Epithelial cell of prostate (primary cell): ENCODE results near the gene PGAP1.
A peak's percentile ranks its signal among the peaks of the same experiment; 100 is the strongest.

Source experiments
- DNase-seq: peaks from one replicate; pipeline ENCODE4 v3.0.0-alpha.2; 2011; ENCODE audit warnings: low read depth, low spot score
- H3K27ac ChIP-seq: fragments of 450-650 bp; 2 replicates; pipeline ENCODE4 v1.5.1; 2017; ENCODE audit warnings: mild to moderate bottlenecking

Gene PGAP1, protein sequence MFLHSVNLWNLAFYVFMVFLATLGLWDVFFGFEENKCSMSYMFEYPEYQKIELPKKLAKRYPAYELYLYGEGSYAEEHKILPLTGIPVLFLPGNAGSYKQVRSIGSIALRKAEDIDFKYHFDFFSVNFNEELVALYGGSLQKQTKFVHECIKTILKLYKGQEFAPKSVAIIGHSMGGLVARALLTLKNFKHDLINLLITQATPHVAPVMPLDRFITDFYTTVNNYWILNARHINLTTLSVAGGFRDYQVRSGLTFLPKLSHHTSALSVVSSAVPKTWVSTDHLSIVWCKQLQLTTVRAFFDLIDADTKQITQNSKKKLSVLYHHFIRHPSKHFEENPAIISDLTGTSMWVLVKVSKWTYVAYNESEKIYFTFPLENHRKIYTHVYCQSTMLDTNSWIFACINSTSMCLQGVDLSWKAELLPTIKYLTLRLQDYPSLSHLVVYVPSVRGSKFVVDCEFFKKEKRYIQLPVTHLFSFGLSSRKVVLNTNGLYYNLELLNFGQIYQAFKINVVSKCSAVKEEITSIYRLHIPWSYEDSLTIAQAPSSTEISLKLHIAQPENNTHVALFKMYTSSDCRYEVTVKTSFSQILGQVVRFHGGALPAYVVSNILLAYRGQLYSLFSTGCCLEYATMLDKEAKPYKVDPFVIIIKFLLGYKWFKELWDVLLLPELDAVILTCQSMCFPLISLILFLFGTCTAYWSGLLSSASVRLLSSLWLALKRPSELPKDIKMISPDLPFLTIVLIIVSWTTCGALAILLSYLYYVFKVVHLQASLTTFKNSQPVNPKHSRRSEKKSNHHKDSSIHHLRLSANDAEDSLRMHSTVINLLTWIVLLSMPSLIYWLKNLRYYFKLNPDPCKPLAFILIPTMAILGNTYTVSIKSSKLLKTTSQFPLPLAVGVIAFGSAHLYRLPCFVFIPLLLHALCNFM

DNA sequence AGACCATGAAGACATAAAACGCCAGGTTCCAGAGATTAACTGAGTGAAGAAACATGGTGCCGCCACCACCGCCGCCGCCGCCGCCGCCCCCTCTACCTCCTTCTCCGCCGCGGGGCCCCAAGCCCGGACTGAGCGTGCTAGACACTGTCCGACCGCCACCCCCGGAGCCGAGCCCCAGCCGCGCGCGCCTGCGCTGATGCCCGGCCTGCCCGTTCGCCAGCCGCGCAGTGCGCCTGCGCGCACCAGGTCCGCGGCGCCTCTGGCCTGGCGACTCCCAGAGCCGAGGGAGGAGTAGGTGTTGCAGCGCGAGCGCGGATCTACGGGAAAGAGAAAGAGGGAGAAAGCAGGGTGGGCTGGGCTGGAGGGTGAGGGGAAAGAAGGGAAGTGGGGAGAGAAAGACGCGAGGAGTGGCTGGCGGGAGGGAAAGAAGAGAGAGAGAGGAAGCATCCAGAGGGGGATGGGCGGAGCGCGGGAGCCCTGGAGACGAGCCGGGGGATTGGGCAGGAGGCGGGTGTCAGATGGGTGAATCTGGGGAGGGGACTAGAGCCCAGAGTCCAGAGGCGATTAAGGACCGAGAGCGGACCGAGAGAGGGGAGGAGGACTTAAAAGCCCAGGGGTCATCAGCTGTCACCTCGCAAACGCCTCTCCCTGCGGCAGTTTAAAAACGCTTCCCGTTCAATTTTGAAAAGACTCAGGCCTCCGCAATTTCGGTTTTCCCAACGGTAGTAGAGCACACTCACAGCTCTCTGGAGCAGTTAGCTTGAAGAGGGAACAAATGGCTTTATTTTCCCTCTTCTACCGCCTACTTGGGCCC lies at the start of gene PGAP1:
Gene PGAP1 (minus strand): TSS at position 146 of the 814 bp plus-strand sequence. CDS start 91 bp downstream, at position 55.
- peak within 1 kb of the TSS; percentile 79 for H3K27ac ChIP-seq
- peak; percentile 43 for DNase-seq

DNA sequence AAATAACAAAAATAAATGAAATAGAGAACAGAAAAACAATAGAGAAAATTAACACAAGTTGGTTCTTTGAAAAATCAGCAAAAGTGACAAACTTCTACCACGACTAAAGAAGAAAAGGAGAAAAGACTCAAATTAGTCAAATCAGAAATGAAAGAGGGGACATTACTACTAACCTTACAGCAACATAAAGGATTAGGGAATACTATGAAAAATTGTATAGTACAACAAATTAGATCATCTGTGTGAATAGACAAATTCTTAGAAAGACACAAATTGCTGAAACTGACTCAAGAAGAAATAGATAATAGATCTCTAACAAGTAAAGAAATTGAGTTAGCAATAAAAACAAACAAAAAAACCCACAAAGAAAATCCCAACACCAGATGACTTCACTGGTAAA lies 48.5 kb upstream of the PGAP1 start:
- DNase-seq, result no peak

DNA sequence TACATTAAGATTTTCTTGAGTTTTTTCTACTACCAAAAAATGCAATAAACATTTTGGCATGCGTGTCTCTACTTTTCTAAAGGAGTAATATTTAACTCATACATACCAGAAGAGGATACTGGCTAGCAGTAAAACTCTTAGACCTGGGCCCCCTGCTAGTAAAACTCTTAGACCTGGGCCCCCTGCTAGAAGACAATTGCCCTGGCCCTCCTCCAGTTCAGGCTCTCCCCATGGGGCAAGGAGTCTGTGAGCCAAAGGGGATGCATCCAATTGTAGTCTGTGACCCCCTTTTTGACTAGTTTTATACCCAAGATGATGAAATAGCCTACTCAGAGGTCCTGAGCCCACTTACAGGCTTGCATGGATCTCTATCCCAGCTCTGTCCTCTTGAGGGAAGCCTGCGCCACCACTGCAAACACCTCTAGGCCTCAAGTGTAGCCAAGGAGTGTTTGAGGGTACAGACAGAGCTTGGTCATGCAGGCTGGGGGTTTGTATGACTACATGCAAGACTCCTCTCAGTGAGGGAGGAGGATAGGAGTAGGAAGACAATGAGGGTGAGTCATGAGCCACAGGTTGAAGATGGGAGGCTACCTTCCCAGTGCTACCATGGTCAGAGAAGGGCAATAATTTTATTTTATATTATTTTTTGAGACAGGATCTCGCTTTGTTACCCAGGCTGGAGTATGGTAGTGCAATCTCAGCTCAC lies 45.2 kb upstream of the PGAP1 start:
- no peak overlapping the region for H3K27ac ChIP-seq
- DNase-seq, result no peak

More for the DNA sequence above, 48.5 kb upstream of the PGAP1 start:
- H3K27ac ChIP-seq, result no peak overlapping the region

DNA sequence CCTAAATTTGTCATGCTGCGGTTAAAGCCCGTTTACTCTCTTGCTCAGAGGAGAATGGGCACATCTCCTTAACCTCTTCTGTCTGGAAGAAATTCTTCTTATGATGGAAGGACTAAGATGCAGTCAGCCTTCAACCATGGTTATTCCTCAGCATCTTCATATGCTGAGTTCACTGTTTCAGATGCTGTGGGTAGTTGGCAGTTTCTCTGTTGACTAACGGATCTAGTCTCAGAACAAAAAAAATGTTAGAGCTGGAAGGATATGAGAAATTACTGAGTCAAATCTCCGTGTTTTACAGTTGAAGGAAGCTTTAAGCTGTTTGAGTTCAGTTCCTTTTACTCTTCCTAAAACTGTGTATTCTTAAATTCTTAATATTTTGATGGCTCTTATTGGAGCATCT lies 43.6 kb upstream of the PGAP1 start:
- H3K27ac ChIP-seq, result no peak overlapping the region
- DNase-seq, result no peak

DNA sequence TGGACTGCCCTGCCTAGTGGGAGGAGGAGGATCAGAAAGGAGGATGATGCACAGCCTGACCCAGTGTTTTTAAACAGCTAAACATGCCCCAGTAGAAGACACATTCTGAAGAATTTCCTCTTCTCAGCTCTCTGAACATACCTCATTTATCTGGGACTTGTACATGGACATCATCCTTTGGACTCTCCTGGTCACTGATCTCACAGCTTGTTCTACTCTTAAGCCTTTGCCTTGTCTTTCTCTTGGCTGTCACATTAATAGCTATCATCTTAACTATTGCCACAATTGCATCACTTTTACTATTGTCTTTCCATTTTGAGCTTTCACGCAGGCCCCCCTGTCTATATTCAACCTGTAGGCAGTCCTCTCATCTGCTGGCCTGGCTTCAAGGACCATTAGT lies 42.0 kb upstream of the PGAP1 start:
- H3K27ac ChIP-seq, result no peak overlapping the region
- no peak for DNase-seq

DNA sequence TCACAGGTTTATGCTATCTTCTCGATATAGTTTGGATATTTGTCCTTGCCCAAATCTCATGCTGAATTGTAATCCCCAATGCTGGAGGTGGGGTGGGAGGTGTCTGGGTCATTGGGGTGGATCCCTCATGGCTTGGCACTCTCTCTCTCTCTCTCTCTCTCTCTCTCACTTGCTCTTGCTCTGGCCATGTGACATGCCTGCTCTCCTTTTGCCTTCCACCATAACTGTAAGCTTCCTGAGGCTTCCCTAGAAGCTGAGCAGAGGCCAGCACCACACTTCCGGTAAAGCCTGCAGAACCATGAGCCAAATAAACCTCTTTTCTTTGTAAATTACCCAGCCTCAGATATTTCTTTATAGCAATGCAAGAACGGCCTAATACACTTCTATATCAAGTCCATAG lies 41.3 kb upstream of the PGAP1 start:
- H3K27ac ChIP-seq, result no peak overlapping the region
- DNase-seq, result no peak

DNA sequence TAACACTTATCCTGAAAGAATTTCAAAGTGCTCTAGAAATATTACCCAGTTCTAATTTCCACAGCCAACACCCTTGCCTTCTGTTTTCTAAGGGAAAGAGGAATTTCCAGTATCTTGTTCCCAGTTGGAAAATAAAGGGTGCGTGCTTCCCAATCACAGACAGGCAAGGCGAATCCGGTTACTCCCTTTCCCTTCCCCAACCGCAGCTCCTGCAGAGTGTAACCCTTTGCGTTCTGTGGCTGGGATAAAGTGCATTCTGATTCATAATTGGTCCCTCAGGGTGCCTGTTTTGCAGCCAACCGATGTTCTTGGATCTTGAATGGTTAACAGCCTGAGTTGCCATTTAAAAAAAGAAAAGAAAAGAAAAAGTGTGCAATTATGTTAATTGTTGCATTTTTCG lies 40.6 kb upstream of the PGAP1 start:
- H3K27ac ChIP-seq, result no peak overlapping the region
- no peak for DNase-seq

DNA sequence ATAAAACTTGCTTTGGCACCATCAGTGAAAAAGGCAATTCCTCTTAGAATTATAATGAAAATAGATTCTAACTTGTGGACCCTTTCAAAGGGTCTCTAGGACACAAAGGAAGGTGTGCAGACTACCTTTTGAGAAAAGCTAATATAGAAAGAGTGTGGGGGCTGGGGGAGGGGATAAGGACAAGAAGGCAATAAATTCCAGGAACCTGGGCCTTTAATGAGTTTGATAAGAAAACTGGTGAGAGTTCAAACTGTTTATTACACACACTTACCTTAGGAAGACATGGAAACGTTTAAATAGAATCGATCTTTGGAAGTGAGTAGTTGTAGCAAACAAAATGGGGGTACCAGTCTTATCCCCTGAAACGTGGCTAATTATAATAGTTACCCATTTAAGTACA lies 39.6 kb upstream of the PGAP1 start:
- no peak for DNase-seq
- H3K27ac ChIP-seq, result no peak overlapping the region

DNA sequence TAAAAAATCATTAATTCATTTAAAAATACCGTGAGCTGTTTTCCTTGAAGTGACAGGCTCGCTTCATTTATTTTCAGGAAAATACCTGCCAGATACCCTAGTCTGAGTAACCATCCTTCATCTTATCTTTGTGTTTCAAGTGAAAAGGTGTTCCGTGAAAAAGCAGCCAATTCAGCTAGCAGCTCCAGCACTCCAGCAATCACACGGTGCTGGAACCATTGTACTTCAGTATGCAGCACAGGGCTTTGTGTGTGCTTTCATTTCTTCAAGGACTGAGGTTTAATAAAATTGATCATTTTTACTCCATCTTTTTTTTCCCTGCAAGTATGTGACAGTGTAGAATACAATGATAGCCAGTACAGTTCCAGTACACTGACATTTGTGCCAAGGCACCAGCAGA lies 39.1 kb upstream of the PGAP1 start:
- no peak for DNase-seq
- H3K27ac ChIP-seq, result no peak overlapping the region

DNA sequence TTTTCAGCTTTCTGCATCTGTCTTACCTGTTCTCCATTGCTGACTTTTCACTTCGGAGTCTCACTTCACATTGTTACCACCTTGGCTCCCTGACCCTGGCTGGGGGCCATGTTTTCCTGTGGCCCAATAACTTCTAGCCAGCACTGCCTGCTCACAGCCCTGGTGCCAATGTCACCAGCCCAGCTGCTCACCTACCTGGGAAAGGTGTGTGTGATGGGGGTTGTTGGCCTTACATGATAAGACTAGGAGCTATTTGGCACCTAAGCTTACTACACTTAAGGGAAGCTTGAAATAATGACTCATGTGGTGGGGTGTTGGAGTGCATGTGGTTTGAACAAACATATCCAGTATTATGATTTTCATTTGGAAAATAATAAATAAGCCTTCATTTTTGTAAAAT lies 37.5 kb upstream of the PGAP1 start:
- DNase-seq, result no peak

DNA sequence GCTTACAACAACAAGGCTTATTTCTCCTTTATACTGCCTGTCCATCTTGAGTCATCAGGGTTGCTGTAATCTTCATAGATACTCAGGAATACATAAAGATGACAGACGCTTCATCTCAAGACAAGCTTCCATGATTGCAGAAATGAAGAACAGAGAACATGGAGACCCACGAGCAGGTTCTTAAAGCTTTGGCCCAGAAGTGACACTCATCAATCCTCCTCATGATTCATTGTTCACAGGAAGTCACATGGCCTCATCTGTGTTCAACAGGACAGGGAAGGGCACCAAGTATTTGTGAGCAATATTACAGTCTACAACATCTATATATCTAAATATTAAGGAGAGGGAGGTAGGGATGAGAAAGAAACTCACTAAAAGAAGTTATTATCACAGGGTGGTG lies 36.5 kb upstream of the PGAP1 start:
- no peak overlapping the region for H3K27ac ChIP-seq
- no peak for DNase-seq

More for the DNA sequence above, 37.5 kb upstream of the PGAP1 start:
- H3K27ac ChIP-seq, result no peak overlapping the region

DNA sequence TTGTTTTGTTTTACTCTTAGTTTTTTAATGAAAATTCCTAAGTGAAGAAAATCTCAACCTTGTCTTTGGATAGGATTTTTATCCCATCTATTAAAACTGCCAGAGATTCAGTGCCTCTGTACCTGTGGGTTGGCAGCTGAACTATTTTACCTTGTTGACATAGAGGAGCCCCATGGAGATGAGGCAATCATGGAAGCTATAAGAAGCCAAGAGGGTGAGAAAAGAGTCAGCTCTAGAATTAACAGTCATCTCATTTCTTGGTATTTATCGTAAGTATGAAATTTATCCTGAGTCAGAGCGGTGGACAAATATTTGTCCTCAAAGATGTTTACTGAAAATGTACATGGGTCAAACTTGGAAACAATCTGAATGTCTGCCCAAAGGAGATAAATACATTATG lies 35.8 kb upstream of the PGAP1 start:
- no peak for DNase-seq

DNA sequence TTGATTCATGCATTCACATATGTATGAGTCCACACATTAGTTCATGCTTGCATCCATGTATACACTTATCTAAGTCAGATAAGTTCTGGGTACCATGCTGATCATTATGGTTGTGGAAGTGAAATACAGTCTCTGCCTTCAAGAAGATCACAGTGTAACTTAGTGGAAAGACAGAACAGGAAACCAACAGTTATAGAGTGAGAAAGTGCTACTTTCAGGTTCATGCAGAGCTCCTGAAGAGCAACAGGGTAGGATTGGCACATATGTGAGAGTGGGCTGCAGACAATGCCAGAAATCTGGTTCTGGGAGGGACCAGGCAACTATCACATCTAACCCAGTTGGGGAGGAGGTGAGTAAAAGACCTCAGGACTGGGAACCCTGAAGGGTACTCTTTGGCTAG lies 35.4 kb upstream of the PGAP1 start:
- no peak for DNase-seq
- no peak overlapping the region for H3K27ac ChIP-seq

More for the DNA sequence above, 35.8 kb upstream of the PGAP1 start:
- H3K27ac ChIP-seq, result no peak overlapping the region

DNA sequence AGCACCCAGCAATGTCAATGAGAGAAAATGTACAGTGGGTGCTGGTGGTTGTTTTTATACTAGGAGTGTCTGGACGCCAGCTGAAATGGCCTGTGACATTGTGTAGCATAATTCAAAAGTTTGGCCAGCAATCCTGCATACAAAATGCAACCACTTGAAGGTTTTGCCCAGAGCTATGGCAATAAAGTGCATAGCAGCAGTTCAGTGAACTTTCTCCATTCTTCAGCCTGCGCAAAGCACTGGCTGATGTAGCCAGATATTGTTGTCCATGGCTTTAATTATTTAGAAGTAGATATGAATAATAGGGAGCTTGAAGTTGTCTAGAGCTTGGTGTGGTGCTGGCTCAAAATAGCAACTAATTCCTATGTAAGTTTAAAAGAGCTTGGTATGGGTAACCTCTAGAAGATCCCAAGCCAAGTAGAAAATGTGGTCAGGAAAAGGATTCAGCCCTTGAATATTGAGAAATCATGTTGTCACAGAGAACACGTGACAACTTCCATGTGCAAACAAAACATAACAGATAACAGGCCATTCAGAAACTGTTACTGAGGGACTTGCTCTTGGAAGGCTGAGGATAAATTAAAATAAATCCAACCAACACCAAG lies 33.3 kb upstream of the PGAP1 start:
- H3K27ac ChIP-seq, result no peak overlapping the region
- DNase-seq, result no peak

DNA sequence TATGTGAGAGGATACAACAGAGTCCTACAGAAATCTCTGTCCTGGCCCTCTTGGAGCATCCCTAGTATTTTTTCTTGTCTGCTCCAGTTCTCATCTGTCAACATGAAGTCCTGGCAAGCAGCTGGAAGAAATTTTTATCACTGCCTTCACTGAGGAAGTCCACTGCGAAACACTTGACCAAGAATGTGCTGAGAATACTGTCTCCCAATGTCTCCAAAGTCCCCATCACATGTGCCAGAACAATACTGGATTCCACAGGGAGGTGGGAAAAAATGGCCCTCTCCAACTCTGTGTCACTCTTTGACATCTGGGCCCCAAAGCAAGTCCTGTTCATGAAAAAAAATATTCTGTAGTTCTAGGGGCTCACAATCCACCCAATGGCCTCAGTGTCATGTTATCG lies 32.8 kb upstream of the PGAP1 start:
- no peak for DNase-seq
- no peak overlapping the region for H3K27ac ChIP-seq

DNA sequence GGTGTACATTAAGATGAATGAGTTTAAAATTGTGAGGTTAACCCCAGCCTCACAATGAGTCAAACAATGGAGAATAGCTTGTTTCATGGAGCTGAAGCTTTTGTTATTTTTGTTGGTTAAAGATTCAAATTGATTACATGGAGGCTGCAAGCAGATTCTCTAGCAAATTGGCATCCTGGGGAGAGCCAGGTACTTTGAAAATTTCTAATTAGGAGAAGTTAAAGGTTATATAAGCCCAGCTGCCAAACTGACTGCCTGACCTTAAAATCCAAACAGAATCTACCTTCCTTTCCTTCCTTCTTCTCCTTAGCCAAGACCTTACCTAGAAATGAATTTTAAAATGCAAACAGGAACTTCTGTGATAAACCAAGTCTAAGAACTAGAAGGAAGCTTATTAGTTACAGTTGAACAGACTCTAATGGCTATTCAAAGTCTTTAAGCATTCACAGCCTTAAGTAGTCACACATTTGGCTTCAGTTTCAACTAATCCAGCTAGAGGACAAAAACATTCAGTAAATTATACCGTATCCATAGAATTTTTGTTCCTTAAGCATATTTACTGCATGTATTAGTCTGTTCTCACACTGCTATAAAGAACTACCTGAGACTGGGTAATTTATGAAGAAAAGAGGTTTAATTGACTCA lies 31.5 kb upstream of the PGAP1 start:
- H3K27ac ChIP-seq, result no peak overlapping the region
- no peak for DNase-seq

DNA sequence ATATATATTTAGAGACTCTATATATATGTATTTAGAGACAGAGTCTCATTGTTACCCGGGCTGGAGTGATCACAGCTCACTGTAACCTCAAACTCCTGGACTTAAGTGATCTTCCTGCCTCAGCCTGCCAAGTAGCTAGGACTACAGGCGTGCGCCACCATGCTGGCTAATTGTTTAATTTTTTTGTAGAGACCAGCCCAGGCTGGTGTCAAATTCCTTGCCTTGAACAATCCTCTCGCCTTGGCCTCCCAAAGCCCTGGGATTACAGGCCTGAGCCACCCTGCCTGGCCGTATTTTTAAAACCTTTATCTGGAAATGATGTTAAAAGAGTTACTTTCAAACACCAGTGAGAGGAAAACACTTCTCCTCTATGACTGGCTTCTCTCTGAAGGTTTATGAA lies 30.9 kb upstream of the PGAP1 start:
- DNase-seq, result no peak
- no peak overlapping the region for H3K27ac ChIP-seq

DNA sequence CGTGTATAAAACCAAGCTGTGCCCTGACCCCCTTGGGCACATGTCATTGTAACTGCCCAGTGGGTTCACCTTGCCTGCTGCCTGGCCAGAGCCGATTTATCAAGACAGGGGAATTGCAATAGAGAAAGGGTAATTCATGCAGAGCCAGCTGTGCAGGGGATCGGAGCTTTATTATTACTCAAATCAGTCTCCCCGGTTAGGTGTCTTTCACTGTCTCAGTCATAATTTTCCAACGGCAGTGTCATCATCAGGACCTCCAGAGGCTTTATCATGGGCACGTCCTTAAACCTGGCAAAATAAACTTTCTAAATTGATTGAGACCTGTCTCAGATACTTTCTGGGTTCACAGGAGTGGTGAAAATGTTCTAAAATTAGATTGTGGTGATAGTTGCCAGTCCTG lies 29.6 kb upstream of the PGAP1 start:
- no peak for DNase-seq
- no peak overlapping the region for H3K27ac ChIP-seq

DNA sequence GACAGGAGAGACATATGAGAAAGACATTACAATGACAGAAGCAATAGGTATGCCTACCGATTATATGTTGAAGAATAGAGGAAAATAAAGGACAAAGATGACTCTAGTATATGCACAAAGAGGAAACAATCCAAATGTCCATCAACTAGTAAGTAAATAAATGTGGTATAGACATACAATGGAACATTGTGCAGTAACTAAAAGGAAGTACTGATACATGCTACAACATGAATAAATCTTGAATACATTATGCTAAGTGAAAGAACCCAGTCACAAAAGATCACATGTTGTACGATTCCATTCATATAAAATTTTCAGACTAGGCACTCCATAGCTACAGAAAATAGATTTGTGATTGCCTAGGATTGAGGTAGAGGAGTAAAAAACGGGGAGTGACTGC lies 28.5 kb upstream of the PGAP1 start:
- peak; percentile 48 for DNase-seq
- peak overlapping the region; percentile 55 for H3K27ac ChIP-seq
